Effector memory CD4-positive, alpha-beta T cell (primary cell): ENCODE measurements around the gene PLIN4.
"Not testable (repeated sequence)": the region's sequence is repeated elsewhere in the genome, so short reads cannot be mapped to it uniquely, and the experiment has no call there.

Source experiments
- DNase-seq, 3 donors: peaks; one replicate each; pipeline ENCODE4 v3.0.0-alpha.2; 2020
- H3K27ac ChIP-seq: 2 replicates; pipeline ENCODE4 v1.7.0; 2013; ENCODE audit warnings: mild to moderate bottlenecking, low read length, moderate library complexity; ENCODE audit not compliant: insufficient read depth, poor library complexity, severe bottlenecking
- H3K27me3 ChIP-seq: replicated peaks from 2 replicates; pipeline ENCODE4 v1.7.0; 2013; ENCODE audit warnings: mild to moderate bottlenecking, low read length; ENCODE audit not compliant: insufficient read depth, control insufficient read depth, poor library complexity, severe bottlenecking
- H3K36me3 ChIP-seq: 2 replicates; pipeline ENCODE4 v1.7.0; 2013; ENCODE audit warnings: mild to moderate bottlenecking, low read length, moderate library complexity; ENCODE audit not compliant: control insufficient read depth, insufficient read depth
- H3K4me1 ChIP-seq: 2 replicates; pipeline ENCODE4 v1.7.0; 2013; ENCODE audit warnings: low read length, mild to moderate bottlenecking; ENCODE audit not compliant: control insufficient read depth, insufficient read depth, poor library complexity, severe bottlenecking
- H3K4me3 ChIP-seq: 2 replicates; pipeline ENCODE4 v1.7.0; 2013; ENCODE audit warnings: low read length, low read depth, mild to moderate bottlenecking; ENCODE audit not compliant: insufficient read depth, poor library complexity, severe bottlenecking
- H3K9me3 ChIP-seq: 2 replicates; pipeline ENCODE4 v1.7.0; 2013; ENCODE audit warnings: mild to moderate bottlenecking, low read length, moderate library complexity; ENCODE audit not compliant: control insufficient read depth
- total RNA-seq, 3 donors: gene quantifications; one replicate each; lab custom pipeline; 2026; lab: John Stamatoyannopoulos, UW

Gene PLIN4, protein sequence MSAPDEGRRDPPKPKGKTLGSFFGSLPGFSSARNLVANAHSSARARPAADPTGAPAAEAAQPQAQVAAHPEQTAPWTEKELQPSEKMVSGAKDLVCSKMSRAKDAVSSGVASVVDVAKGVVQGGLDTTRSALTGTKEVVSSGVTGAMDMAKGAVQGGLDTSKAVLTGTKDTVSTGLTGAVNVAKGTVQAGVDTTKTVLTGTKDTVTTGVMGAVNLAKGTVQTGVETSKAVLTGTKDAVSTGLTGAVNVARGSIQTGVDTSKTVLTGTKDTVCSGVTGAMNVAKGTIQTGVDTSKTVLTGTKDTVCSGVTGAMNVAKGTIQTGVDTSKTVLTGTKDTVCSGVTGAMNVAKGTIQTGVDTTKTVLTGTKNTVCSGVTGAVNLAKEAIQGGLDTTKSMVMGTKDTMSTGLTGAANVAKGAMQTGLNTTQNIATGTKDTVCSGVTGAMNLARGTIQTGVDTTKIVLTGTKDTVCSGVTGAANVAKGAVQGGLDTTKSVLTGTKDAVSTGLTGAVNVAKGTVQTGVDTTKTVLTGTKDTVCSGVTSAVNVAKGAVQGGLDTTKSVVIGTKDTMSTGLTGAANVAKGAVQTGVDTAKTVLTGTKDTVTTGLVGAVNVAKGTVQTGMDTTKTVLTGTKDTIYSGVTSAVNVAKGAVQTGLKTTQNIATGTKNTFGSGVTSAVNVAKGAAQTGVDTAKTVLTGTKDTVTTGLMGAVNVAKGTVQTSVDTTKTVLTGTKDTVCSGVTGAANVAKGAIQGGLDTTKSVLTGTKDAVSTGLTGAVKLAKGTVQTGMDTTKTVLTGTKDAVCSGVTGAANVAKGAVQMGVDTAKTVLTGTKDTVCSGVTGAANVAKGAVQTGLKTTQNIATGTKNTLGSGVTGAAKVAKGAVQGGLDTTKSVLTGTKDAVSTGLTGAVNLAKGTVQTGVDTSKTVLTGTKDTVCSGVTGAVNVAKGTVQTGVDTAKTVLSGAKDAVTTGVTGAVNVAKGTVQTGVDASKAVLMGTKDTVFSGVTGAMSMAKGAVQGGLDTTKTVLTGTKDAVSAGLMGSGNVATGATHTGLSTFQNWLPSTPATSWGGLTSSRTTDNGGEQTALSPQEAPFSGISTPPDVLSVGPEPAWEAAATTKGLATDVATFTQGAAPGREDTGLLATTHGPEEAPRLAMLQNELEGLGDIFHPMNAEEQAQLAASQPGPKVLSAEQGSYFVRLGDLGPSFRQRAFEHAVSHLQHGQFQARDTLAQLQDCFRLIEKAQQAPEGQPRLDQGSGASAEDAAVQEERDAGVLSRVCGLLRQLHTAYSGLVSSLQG (N-terminal part only)
- 0 to 0.97 (median 0.35) reads per million in 3 donors for total RNA-seq

DNA sequence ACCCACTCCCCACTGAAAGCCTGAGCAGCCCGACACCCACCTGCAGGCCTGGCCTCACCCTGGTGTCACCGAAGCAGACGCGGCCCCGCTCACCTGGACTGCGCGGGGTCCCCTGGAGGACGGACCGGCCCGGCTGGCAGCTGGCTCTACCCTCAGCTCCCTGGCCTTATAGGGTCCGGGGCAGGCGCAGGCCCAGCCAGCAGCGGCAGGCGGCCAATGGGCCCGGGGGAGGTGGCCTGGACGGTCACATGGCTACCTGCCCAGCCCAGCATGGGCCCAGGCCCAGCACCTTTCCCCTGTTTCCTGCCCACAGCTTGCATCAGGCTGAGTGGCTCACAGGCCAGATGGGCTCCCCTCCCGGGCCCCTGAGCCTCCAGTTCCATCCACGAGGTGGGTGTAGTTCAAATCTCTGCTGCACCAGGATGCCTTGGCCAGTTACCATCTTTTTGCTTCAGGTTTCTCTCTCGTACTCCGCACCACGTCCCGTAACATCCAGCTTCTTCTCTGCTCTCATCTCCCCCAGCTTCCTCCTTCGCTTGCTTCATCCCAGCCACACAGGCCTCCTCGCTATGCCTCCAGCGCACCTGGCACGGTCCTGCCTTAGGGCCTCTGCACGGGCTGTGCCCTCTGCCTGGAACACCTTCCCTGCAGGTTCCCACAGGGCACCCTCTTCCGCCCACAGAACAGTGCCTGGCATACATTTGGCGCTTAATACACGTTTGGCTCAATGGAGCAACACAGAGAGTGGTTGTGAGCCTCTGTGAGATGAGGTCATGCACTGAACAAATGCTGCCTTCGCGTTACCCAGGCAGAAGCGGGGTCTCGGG is at the start of gene PLIN4:
Gene PLIN4 (minus strand): TSS at position 142 of the 827 bp plus-strand sequence. CDS start 214 bp downstream, outside the sequence.
- DNase-seq: no peak
- no peak within 1 kb of the TSS for H3K4me3 ChIP-seq
- no peaks in the 10 kb centered on the region for H3K9me3 ChIP-seq
- H3K4me1 ChIP-seq: no peaks in the 10 kb centered on the region
- no peaks in the 10 kb centered on the region for H3K27me3 ChIP-seq
- no peaks in the 10 kb centered on the region for H3K36me3 ChIP-seq
- no peak within 1 kb of the TSS for H3K27ac ChIP-seq

- Histone ChIP-seq H3K36me3 (no peaks in the 10 kb centered on the region), H3K4me1 (no peaks in the 10 kb centered on the region), H3K27ac (no peak overlapping the region), H3K4me3 (no peak overlapping the region), H3K9me3 (no peaks in the 10 kb centered on the region), H3K27me3 (no peaks in the 10 kb centered on the region)
- peak; percentile 20 to 40 (median 37) for DNase-seq
Measured at GRCh38 chr19:4567584-4568071, 49.3 kb upstream of the PLIN4 start.

- Histone ChIP-seq H3K9me3 (no peaks in the 10 kb centered on the region), H3K27me3 (no peaks in the 10 kb centered on the region)
Measured at GRCh38 chr19:4566402-4567051, 48.2 kb upstream of the PLIN4 start.

GRCh38 chr19:4563562-4563961 is 45.3 kb upstream of the PLIN4 start:
- DNase-seq, H3K36me3 ChIP-seq, H3K27ac ChIP-seq, H3K4me1 ChIP-seq, H3K27me3 ChIP-seq, H3K4me3 ChIP-seq, H3K9me3 ChIP-seq: not testable (repeated sequence)

More at GRCh38 chr19:4566402-4567051, 48.2 kb upstream of the PLIN4 start:
- Histone ChIP-seq H3K4me1 (no peaks in the 10 kb centered on the region), H3K36me3 (no peaks in the 10 kb centered on the region), H3K4me3 (no peak overlapping the region), H3K27ac (no peak overlapping the region)
- DNase-seq: no peak

DNA sequence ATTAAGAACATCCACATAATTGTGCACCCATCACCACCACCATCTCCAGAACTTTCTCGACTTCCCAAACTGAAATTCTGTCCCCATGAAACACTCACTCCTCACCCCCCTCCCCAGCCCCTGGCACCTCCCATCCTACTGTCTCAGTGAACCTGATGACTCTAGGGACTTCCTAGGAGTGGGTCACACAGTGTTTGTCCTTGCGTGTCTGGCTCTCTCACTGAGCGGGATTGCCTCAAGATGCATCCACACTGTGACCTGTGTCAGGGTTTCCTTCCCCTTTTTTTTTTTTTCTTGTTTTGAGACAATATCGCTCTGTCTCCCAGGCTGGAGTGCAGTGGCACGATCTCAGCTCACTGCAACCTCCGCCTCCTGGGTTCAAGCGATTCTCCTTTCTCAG is 43.8 kb upstream of the PLIN4 start:
- H3K36me3 ChIP-seq, DNase-seq, H3K27me3 ChIP-seq, H3K4me1 ChIP-seq, H3K27ac ChIP-seq, H3K9me3 ChIP-seq, H3K4me3 ChIP-seq: not testable (repeated sequence)

- no peaks in the 10 kb centered on the region for H3K36me3 ChIP-seq
- peaks cover 3% of the 10 kb centered on the region for H3K4me1 ChIP-seq
- no peak for DNase-seq
- H3K27me3 ChIP-seq: no peaks in the 10 kb centered on the region
- no peak within 1 kb of the TSS for H3K27ac ChIP-seq
- H3K4me3 ChIP-seq: no peak within 1 kb of the TSS
- H3K9me3 ChIP-seq: no peaks in the 10 kb centered on the region
Measured at GRCh38 chr19:4559569-4559968, 41.3 kb upstream of the PLIN4 start, which contains the start of gene SEMA6B. SEMA6B (minus strand) TSS chr19:4559684; CDS start chr19:4558457, 1,227 bp downstream.

- no peak overlapping the region for H3K27ac ChIP-seq
Measured at GRCh38 chr19:4557971-4558941, 40.0 kb upstream of the PLIN4 start.

More at GRCh38 chr19:4557971-4558941, 40.0 kb upstream of the PLIN4 start:
- no peaks in the 10 kb centered on the region for H3K9me3 ChIP-seq
- peaks cover 3% of the 10 kb centered on the region for H3K4me1 ChIP-seq
- H3K27me3 ChIP-seq: no peaks in the 10 kb centered on the region
- peak in 1 of 3 donors; percentile 15 for DNase-seq
- no peak overlapping the region for H3K4me3 ChIP-seq
- H3K36me3 ChIP-seq: no peaks in the 10 kb centered on the region
